Measurements from ENCODE around the gene SLC2A14.
"Not testable (repeated sequence)": the region's sequence is repeated elsewhere in the genome, so short reads cannot be mapped to it uniquely, and the experiment has no call there.

Gene SLC2A14

DNA sequence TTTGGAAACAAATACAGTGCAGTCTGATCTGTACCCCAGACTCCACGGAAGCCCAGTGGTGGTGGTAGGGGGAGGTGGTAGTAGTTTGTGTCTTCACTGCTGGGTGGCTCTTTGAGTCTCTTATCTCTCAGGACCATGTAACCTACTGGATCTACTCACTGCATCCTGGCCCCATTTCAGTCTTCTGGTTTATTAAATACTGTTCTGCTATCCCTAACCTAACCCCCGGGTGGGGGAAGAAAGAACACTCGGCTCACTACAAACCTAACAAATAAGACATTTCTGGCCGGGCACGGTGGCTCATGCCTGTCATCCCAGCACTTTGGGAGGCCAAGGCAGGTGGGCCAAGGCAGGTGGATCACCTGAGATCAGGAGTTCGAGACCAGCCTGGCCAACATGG lies 39.5 kb downstream of the SLC2A14 start:
- DNase-seq = not testable (repeated sequence)

- DNase-seq = no peak
Observed at GRCh38 chr12:7832059-7832696, 40.5 kb downstream of the SLC2A14 start.

DNA sequence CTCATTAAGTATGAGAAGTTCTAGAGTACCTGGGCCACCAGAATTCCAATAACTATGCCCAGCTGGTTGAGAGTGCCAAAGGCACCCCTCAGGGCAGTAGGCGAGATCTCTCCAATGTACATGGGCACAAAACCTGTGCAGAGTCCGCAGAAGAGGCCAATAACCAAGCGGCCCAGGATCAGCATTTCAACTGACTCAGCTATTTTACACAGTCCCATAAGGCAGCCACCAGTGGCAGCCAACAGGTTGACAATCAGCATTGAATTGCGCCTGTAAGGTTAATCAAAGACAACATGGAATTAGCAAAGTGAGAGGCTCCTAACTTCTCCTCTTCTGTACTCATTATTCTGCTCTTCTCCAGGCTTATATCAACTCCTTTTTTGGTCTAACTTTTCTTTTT lies 43.0 kb downstream of the SLC2A14 start:
- DNase-seq = not testable (repeated sequence)

GRCh38 chr12:7825754-7826153 lies 47.0 kb downstream of the SLC2A14 start:
- DNase-seq = not testable (repeated sequence)

DNA sequence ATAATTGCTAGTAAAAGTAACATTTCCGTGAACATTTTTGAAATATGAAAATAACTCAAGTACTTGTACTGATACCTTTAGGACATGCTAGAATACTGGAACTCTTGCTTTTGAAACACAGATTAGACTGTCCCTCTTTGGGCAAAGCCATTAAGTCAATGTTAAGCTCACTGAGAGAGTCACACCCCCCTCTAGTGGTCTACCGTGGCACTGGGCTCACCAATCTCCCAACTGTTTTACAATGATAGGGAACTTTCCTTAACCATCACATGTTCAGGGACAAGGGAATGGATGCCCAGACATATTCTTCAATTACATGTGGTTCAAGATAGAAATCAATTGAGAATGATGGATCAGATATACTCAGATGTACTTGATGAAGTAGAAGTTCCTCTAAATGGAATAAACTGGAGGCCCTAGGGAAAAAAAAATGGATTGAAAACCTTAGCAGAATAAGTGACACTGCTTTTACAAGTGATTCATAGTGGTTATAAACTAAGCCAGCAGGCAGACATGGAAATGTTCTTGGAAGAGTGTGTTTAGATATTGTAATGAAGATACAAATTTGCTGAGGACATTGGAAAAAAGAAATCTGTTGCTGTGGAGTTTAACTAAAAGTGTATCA lies 65.7 kb downstream of the SLC2A14 start:
- peak; percentile 86 for DNase-seq

DNA sequence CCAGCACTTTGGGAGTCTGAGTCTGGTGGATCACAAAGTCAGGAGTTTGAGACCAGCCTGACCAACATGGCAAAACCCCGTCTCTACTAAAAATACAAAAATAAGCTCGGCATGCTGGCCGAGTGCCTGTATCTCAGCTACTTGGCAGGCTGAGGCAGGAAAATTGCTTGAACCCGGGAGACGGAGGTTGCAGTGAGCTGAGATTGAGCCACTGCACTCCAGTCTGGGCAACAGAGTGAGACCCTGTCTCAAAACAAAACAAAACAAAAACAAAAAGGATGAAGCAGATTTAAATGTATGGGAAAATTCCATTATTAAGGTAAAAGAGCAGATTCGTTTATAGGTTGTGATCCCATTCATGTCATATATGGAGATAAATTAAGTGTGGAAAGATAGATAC lies 66.4 kb downstream of the SLC2A14 start:
- not testable (repeated sequence) for DNase-seq

DNA sequence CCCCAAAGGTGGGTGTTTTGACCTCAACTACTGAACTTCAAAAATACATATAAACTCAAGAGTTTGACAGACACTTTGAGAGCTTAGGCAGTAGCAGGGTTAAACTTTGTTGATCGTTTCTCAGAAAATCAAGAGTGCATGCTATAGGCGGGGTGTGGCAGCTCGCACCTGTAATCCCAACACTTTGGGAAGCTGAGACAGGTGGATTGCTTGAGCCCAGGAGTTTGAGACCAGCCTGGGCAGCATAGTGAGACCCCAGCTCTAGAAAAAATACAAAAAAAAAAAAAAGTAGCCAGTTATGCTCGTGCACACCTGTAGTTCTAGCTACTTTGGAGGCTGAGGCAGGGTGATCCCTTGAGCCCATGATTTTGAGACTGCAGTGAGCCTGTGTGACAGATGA lies 71.3 kb downstream of the SLC2A14 start:
- DNase-seq = no peak

DNA sequence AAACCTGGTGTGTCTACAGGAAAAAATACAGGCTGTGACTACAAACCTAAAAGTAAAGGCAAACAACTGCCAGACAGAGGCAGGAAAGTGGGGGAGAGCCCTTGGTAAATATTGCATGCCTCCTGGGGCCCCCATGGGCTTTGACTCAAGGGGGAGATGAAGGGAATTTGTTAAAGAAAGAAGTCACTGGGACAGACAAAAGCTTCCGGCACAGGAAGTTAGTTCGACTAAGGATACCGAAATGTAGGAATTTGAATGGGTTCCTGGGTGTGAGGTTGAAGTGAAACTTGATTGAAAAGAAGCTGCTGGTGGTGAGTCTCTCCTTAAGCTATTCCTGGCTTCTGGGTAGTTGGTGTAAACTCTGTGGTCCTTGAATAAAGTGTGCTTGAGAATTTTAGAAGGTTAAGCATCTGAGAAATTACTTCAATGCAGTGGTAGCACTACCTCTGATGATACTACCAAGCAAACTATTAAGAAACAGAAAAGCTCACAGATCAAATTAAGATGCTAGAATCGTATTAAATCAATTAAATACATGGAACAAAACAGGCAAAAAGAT lies 73.9 kb downstream of the SLC2A14 start:
- not testable (repeated sequence) for DNase-seq

- DNase-seq = no peak
Observed at GRCh38 chr12:7797698-7798398, 74.9 kb downstream of the SLC2A14 start.

GRCh38 chr12:7797269-7797668 lies 75.4 kb downstream of the SLC2A14 start:
- not testable (repeated sequence) for DNase-seq

DNA sequence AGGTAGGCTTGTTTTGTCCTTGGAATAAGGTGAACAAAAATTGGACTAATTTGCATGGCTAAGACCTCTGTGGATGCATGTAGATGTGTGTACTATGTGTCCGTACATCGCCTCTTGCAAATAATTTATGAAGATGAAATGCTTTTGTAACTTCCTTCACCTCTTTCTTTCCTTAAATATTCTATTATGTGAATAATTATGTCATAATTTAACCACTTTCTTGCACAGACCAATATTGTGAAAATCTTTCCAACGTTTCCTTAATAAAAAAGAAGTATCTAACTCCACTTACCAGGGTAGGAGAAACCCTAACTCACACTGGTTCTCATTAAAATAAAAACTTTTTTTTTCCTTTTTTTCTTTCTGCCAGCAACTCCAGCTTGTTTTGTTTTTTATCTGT lies 79.5 kb downstream of the SLC2A14 start:
- DNase-seq = no peak

GRCh38 chr12:7788884-7789528 lies 83.7 kb downstream of the SLC2A14 start, which contains the start of gene NANOG:
TSS of gene NANOG (plus strand) at chr12:7789402. CDS start at chr12:7789615, 213 bp downstream.
- DNase-seq = not testable (repeated sequence)

GRCh38 chr12:7788294-7788660 lies 84.4 kb downstream of the SLC2A14 start:
- no peak for DNase-seq

DNA sequence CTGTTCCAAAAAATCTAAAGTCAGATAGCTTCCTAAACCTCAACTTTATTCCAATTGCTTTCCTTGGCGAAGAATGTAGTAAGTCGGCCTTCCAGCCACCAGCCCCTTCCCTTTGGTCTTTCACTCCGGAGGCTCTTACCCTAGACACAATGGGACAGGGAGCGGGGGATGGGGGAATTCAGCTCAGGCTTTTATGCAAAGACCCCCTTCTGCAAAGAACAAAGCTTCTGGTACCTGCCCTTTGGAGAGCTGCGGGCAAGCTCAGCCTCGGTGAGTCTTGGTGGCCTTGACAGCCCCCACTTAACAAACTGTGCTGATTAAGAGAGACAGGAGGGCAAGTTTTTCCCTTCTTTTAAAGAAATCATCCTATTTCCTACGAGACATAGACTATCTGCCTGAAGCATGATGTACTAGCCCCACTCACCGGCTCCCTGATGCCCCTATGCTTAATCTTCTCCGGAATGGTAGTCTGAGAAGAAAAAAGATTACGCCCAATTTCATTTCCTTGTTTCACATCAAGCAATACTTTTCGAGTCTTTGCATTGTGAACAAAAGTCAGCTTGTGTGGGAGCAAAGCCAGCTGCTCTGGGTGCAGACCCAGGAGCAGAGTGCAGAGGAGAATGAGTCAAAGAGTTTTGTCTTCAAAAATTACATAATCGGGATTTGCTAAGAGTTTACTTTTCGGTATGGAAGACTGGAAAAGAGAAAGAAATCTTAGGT lies 85.0 kb downstream of the SLC2A14 start:
- no peak for DNase-seq

GRCh38 chr12:7784701-7785100 lies 88.0 kb downstream of the SLC2A14 start:
- no peak for DNase-seq

- DNase-seq = not testable (repeated sequence)
Observed at GRCh38 chr12:7783433-7783832, 89.3 kb downstream of the SLC2A14 start.

DNA sequence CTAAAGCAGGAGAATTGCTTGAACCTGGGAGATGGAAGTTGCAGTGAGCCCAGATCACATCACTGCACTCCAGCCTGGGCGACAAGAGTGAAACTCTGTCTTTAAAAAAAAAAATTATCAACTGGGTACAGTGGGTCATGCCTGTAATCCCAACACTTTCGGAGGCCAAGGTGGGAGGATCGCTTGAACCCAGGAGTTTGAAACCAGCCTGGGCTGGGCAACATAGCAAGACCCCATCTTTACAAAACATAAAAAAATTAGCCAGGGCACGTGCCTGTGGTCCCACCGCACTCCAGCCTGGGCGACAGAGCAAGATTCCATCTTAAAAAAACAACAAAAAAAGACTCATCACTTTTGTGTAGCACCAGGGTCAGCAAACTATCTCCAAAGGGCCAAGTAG lies 90.7 kb downstream of the SLC2A14 start:
- no peak for DNase-seq

DNA sequence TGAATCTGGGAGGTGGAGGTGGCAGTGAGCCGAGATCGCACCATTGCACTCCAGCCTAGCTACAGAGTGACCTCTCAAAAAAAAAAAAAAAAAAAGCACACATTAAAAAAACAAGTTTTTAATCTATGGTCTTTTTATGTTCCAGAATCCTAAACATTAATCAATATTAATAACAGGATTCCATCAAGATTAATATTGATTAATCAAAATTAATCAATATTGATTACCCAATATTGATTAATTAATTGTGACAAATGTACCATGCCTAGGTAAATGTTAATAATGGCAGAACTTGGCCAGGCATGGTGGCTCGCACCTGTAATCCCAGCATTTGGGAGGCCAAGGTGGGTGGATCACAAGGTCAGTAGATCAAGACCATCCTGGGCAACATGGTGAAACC lies 91.4 kb downstream of the SLC2A14 start:
- DNase-seq = no peak

GRCh38 chr12:7769999-7770398 lies 102.7 kb downstream of the SLC2A14 start:
- no peak for DNase-seq

Measured in eye (tissue), 1 donor.